IMR-90 (cell line): ENCODE measurements around the gene SFSWAP. TPM values are rescaled to one million over a fixed set of nuclear protein-coding genes. Genes with fewer than 3 reads are reported as not detected.

Experiments
- ATAC-seq: fragments of 200-7000 bp; cut with Tn5 transposase; 2 replicates; pipeline ENCODE4 v1.9.1; 2020; ENCODE audit warnings: low read depth, mild to moderate bottlenecking, moderate library complexity
- BruUV-seq: library from RNA; stranded (reverse); fragments of 400-500 nt; replicated peaks from 2 replicates; lab custom pipeline; 2021; lab: Mats Ljungman, UMichigan
- CTCF ChIA-PET: fragments of 300-600 bp; formaldehyde crosslinking; extraction: SDS; loops from one replicate; lab custom pipeline; 2021; ENCODE audit warnings: antibody characterized with exemption; lab: Yijun Ruan, JAX
- POLR2A ChIA-PET: fragments of 300-600 bp; sonication (Branson Sonifier 250); formaldehyde crosslinking; loops from one replicate; lab custom pipeline; 2022; ENCODE audit warnings: antibody characterized with exemption; ENCODE audit not compliant: unreplicated experiment; lab: Charles Lee
- DNase-seq: peaks from one replicate; pipeline ENCODE4 v3.0.0; 2013
- H2AFZ ChIP-seq: replicated peaks from 2 replicates; pipeline ENCODE3; 2013; ENCODE audit warnings: low read length, mild to moderate bottlenecking; ENCODE audit not compliant: poor library complexity
- H2AK5ac ChIP-seq: 2 replicates; pipeline ENCODE4 v1.6.1; 2013; ENCODE audit warnings: low read depth, low read length, inconsistent platforms
- H2AK9ac ChIP-seq: replicated peaks from 2 replicates; pipeline ENCODE3; 2013; ENCODE audit warnings: mild to moderate bottlenecking, low read depth, low read length, moderate library complexity; ENCODE audit not compliant: poor library complexity
- H2BK120ac ChIP-seq: 2 replicates; pipeline ENCODE4 v1.6.1; 2013; ENCODE audit warnings: low read depth, low read length, inconsistent platforms
- H2BK15ac ChIP-seq: 3 replicates; pipeline ENCODE4 v1.6.1; 2013; ENCODE audit warnings: low read depth, low read length, inconsistent platforms
- H2BK20ac ChIP-seq: 2 replicates; pipeline ENCODE4 v1.6.1; 2013; ENCODE audit warnings: low read depth, mild to moderate bottlenecking, inconsistent platforms, low read length, moderate library complexity
- H2BK5ac ChIP-seq: 2 replicates; pipeline ENCODE4 v1.6.1; 2013; ENCODE audit warnings: mild to moderate bottlenecking, low read depth, low read length, inconsistent platforms; ENCODE audit not compliant: poor library complexity, severe bottlenecking
- H3K14ac ChIP-seq: replicated peaks from 2 replicates; pipeline ENCODE4 v1.6.1; 2013; ENCODE audit warnings: low read depth, low read length, inconsistent platforms
- H3K18ac ChIP-seq: 2 replicates; pipeline ENCODE4 v1.6.1; 2013; ENCODE audit warnings: low read depth, low read length, control low read depth
- H3K23ac ChIP-seq: 2 replicates; pipeline ENCODE4 v1.6.1; 2013; ENCODE audit warnings: low read depth, low read length, inconsistent platforms
- H3K27ac ChIP-seq: 2 replicates; pipeline ENCODE4 v1.5.1; 2013; ENCODE audit warnings: mild to moderate bottlenecking, control low read depth, low read length; ENCODE audit not compliant: insufficient read depth
- H3K27me3 ChIP-seq: 2 replicates; pipeline ENCODE4 v1.6.1; 2013; ENCODE audit warnings: low read length; ENCODE audit not compliant: control insufficient read depth, insufficient read depth
- H3K36me3 ChIP-seq: 2 replicates; pipeline ENCODE4 v1.6.1; 2013; ENCODE audit warnings: low read length, mixed read lengths; ENCODE audit not compliant: control insufficient read depth, insufficient read depth
- H3K4ac ChIP-seq: 2 replicates; pipeline ENCODE4 v1.6.1; 2013; ENCODE audit warnings: low read depth, low read length, inconsistent platforms
- H3K4me1 ChIP-seq: 2 replicates; pipeline ENCODE4 v1.6.1; 2013; ENCODE audit warnings: low read length, mixed read lengths; ENCODE audit not compliant: control insufficient read depth, insufficient read depth
- H3K4me2 ChIP-seq: 2 replicates; pipeline ENCODE4 v1.6.1; 2013; ENCODE audit warnings: low read depth, mild to moderate bottlenecking, control low read depth, low read length, moderate library complexity
- H3K4me3 ChIP-seq: 2 replicates; pipeline ENCODE4 v1.5.1; 2013; ENCODE audit warnings: low read depth, mild to moderate bottlenecking, control low read depth, low read length, moderate library complexity; ENCODE audit not compliant: insufficient read depth
- H3K56ac ChIP-seq: 2 replicates; pipeline ENCODE4 v1.6.1; 2013; ENCODE audit warnings: low read length, inconsistent platforms; ENCODE audit not compliant: insufficient read depth; ENCODE audit errors: extremely low read depth
- H3K79me1 ChIP-seq, 2 experiments: 2 replicates each; pipeline ENCODE4 v1.6.1; 2013; ENCODE audit warnings: low read length in 2 of 2, inconsistent platforms in 1 of 2, low read depth in 1 of 2
- H3K9ac ChIP-seq: 2 replicates; pipeline ENCODE4 v1.6.1; 2013; ENCODE audit warnings: low read depth, low read length, control low read depth
- H3K9me1 ChIP-seq: 2 replicates; pipeline ENCODE4 v1.6.1; 2013; ENCODE audit warnings: low read length, inconsistent platforms; ENCODE audit not compliant: insufficient read depth
- H3K9me3 ChIP-seq: 2 replicates; pipeline ENCODE4 v1.6.1; 2013; ENCODE audit warnings: low read length; ENCODE audit not compliant: control insufficient read depth, insufficient read depth
- H4K20me1 ChIP-seq: 2 replicates; pipeline ENCODE4 v1.6.1; 2013; ENCODE audit warnings: low read length, inconsistent platforms; ENCODE audit not compliant: insufficient read depth
- H4K5ac ChIP-seq: 2 replicates; pipeline ENCODE4 v1.6.1; 2013; ENCODE audit warnings: mild to moderate bottlenecking, low read depth, low read length, control low read depth
- H4K8ac ChIP-seq, 2 experiments: 2 replicates each; pipeline ENCODE4 v1.6.1; 2013; ENCODE audit warnings: low read depth in 2 of 2, low read length in 2 of 2, control low read depth in 1 of 2, inconsistent platforms in 1 of 2
- H4K91ac ChIP-seq: 2 replicates; pipeline ENCODE4 v1.6.1; 2013; ENCODE audit warnings: low read depth, low read length, inconsistent platforms; ENCODE audit not compliant: insufficient read depth
- CTCF ChIP-seq: conservative IDR thresholded peaks from 2 replicates; pipeline ENCODE4 v1.5.1; 2012; ENCODE audit warnings: mild to moderate bottlenecking, low read depth, low read length, improper control_type of control experiment
- FOS ChIP-seq: fragments of 150-350 bp; IDR thresholded peaks from 2 replicates; pipeline ENCODE4 v1.6.1; 2016; ENCODE audit warnings: low read depth, low read length
- NFE2L2 ChIP-seq: fragments of 150-350 bp; IDR thresholded peaks from 2 replicates; pipeline ENCODE4 v1.6.1; 2016; ENCODE audit warnings: low read depth, mild to moderate bottlenecking, low read length
- POLR2A ChIP-seq: IDR thresholded peaks from 2 replicates; pipeline ENCODE4 v1.6.1; 2012; ENCODE audit warnings: mild to moderate bottlenecking, low read depth, low read length
- RAD21 ChIP-seq: IDR thresholded peaks from 2 replicates; pipeline ENCODE4 v1.6.1; 2012; ENCODE audit warnings: low read length, improper control_type of control experiment
- RCOR1 ChIP-seq: IDR thresholded peaks from 2 replicates; pipeline ENCODE4 v1.6.1; 2012; ENCODE audit warnings: mild to moderate bottlenecking, low read length, improper control_type of control experiment; ENCODE audit not compliant: insufficient replicate concordance
- SMC3 ChIP-seq: fragments of 150-350 bp; IDR thresholded peaks from 2 replicates; pipeline ENCODE4 v1.6.1; 2016; ENCODE audit warnings: low read depth, mild to moderate bottlenecking, antibody characterized with exemption, low read length, moderate library complexity
- WGBS, 2 experiments: methylation state at CpG; one replicate each; pipeline versions ENCODE4 v1.1.5 to v1.1.7; 2013; ENCODE audit warnings: missing lambda C conversion rate in 2 of 2; ENCODE audit not compliant: insufficient read length in 1 of 2; ENCODE audit errors: extremely low coverage in 2 of 2; 5-methylcytosine and 5-hydroxymethylcytosine counted together
- dilution Hi-C: fragments of 300-500 bp; cut with HindIII; formaldehyde crosslinking; loops from one replicate; pipeline ENCODE4 v1.14.3; 2018; ENCODE audit warnings: low sequenced_read_pairs; ENCODE audit not compliant: unreplicated experiment
- in situ Hi-C: fragments of 300-500 bp; cut with MboI; formaldehyde crosslinking; loops from 3 replicates; pipeline ENCODE4 v1.14.3; 2019; ENCODE audit warnings: low sequenced_read_pairs, inconsistent platforms, mixed read lengths
- intact Hi-C: fragments of 100-400 bp; cut with micrococcal nuclease; formaldehyde crosslinking; loops from 2 replicates; pipeline ENCODE4 v1.10.0; 2022
- polyA plus RNA-seq, 3 experiments: library from polyadenylated mRNA; depleted of rRNA; stranded (reverse); fragments of >200 nt; gene quantifications; 2 replicates each; pipeline ENCODE4 v1.2.3, GENCODE V29; 2012; ENCODE audit warnings: low replicate concordance in 1 of 3
- total RNA-seq: library from RNA; depleted of rRNA; stranded (reverse); fragments of >200 nt; gene quantifications from 2 replicates; pipeline ENCODE4 v1.2.3, GENCODE V29; 2012
- TF ChIP-seq, protein P1 (sequence below): fragments of 150-350 bp; IDR thresholded peaks from 2 replicates; pipeline ENCODE4 v1.6.1; 2016; ENCODE audit warnings: low read depth, mild to moderate bottlenecking, low read length, moderate library complexity, borderline replicate concordance

Gene SFSWAP
- total and polyA plus RNA-seq, 2 of the 4 experiments (the other 2 are of a cell fraction) = 19.7 to 22.4 TPM

GRCh38 chr12:131754184-131754583, 43.3 kb downstream of the SFSWAP start:
- Histone ChIP-seq H4K5ac (no peak overlapping the region), H2AK9ac (no peak overlapping the region), H3K14ac (no peak overlapping the region), H3K23ac (no peak overlapping the region), H4K91ac (no peak overlapping the region), H3K4me2 (no peak overlapping the region), H3K9ac (no peak overlapping the region), H3K36me3 (peaks cover 63% of the 10 kb centered on the region), H3K9me1 (no peaks in the 10 kb centered on the region), H3K27me3 (no peaks in the 10 kb centered on the region), H3K27ac (no peak overlapping the region), H3K4me1 (no peaks in the 10 kb centered on the region), H4K20me1 (0 out of 2 replicates have a peak, but pooled peaks cover 5% of the 10 kb centered on the region), H2BK120ac (no peak overlapping the region), H3K56ac (no peak overlapping the region), H2BK20ac (no peak overlapping the region), H2AK5ac (no peak overlapping the region), H2BK15ac (no peak overlapping the region), H3K4ac (no peak overlapping the region), H2AFZ (no peak overlapping the region), H3K4me3 (no peak overlapping the region), H4K8ac (no peak overlapping the region), H3K79me1 (peaks cover 13 to 17% of the 10 kb centered on the region in 2 experiments; a peak in 3 of 4 replicates), H2BK5ac (no peak overlapping the region), H3K18ac (no peak overlapping the region), H3K9me3 (no peaks in the 10 kb centered on the region)
- DNase-seq = no peak
- in situ Hi-C loops = no loop called here
- CTCF ChIA-PET = interaction anchor here (0.9 kb wide), 1 partner anchor 14 kb away, joined by 3 read pairs; no protein-coding TSS in a partner anchor
- intact Hi-C loops = no loop called here
- ATAC-seq = no peak
- POLR2A ChIA-PET = no interaction called here
- dilution Hi-C loops = no loop called here
- no TSS peak for BruUV-seq
- TF ChIP-seq SMC3 (no peak), NFE2L2 (no peak), POLR2A (no peak), RCOR1 (no peak), RAD21 (no peak), CTCF (no peak), FOS (no peak)
- TF ChIP-seq, protein P1, sequence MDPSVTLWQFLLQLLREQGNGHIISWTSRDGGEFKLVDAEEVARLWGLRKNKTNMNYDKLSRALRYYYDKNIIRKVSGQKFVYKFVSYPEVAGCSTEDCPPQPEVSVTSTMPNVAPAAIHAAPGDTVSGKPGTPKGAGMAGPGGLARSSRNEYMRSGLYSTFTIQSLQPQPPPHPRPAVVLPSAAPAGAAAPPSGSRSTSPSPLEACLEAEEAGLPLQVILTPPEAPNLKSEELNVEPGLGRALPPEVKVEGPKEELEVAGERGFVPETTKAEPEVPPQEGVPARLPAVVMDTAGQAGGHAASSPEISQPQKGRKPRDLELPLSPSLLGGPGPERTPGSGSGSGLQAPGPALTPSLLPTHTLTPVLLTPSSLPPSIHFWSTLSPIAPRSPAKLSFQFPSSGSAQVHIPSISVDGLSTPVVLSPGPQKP = no peak
- 100% methylated on average over 8 of the region's 17 CpGs; no CpG with 5 or more reads in 1 of the 2 experiments for WGBS, 2 experiments
